GM23338 (cell line): ENCODE data around the gene NIPSNAP2.

Source experiments
- CREB1 ChIP-seq: fragments of 250-450 bp; sonication (Bioruptor Pico); IDR thresholded peaks from 2 replicates; pipeline ENCODE4 v1.5.0; 2020; ENCODE audit warnings: low read depth, mild to moderate bottlenecking, moderate library complexity
- EZH2 ChIP-seq: fragments of 200-600 bp; sonication (generic); IDR thresholded peaks from one replicate; pipeline ENCODE4 v1.8.0; 2017; ENCODE audit warnings: antibody characterized with exemption, mild to moderate bottlenecking, low read depth; ENCODE audit not compliant: unreplicated experiment
- EZH2phosphoT487 ChIP-seq: fragments of 200-600 bp; sonication (generic); IDR thresholded peaks from one replicate; pipeline ENCODE4 v1.8.1; 2018; ENCODE audit warnings: antibody characterized with exemption; ENCODE audit not compliant: unreplicated experiment
- JUNB ChIP-seq: IDR thresholded peaks from one replicate; pipeline ENCODE4 v1.6.1; 2016; ENCODE audit warnings: antibody characterized with exemption; ENCODE audit not compliant: unreplicated experiment
- NANOG ChIP-seq: IDR thresholded peaks from 2 replicates; pipeline ENCODE4 v1.6.1; 2016; ENCODE audit warnings: antibody characterized with exemption, borderline replicate concordance
- POLR2AphosphoS5 ChIP-seq: IDR thresholded peaks from 2 replicates; pipeline ENCODE4 v1.6.1; 2016; ENCODE audit warnings: antibody characterized with exemption, low read depth
- STAT1 ChIP-seq: IDR thresholded peaks from one replicate; pipeline ENCODE4 v1.6.1; 2016; ENCODE audit warnings: antibody characterized with exemption; ENCODE audit not compliant: unreplicated experiment
- ZNF331 ChIP-seq: fragments of 250-450 bp; sonication (Bioruptor Pico); IDR thresholded peaks from 2 replicates; pipeline ENCODE4 v1.5.0; 2020; ENCODE audit warnings: low read depth, mild to moderate bottlenecking, moderate library complexity
- TF ChIP-seq, protein P1 (sequence below): IDR thresholded peaks from one replicate; pipeline ENCODE4 v1.6.1; 2018; ENCODE audit warnings: antibody characterized with exemption; ENCODE audit not compliant: unreplicated experiment
- TF ChIP-seq, protein P2 (sequence below), 2 experiments: fragments of 200-600 bp in 1 of 2; sonication (generic) in 1 of 2; conservative IDR thresholded peaks; 2 replicates each; pipeline versions ENCODE4 v1.5.1 to v1.6.1; 2016 to 2017; ENCODE audit warnings: antibody characterized with exemption in 2 of 2, low read depth in 2 of 2, mild to moderate bottlenecking in 2 of 2, moderate library complexity in 1 of 2
- TF ChIP-seq, protein P3 (sequence below): IDR thresholded peaks from 2 replicates; pipeline ENCODE4 v1.6.1; 2016; ENCODE audit warnings: antibody characterized with exemption
- TF ChIP-seq, protein P4 (sequence below): fragments of 250-450 bp; sonication (Bioruptor Pico); IDR thresholded peaks from 2 replicates; pipeline ENCODE4 v1.5.0; 2020; ENCODE audit warnings: mild to moderate bottlenecking, moderate library complexity

DNA sequence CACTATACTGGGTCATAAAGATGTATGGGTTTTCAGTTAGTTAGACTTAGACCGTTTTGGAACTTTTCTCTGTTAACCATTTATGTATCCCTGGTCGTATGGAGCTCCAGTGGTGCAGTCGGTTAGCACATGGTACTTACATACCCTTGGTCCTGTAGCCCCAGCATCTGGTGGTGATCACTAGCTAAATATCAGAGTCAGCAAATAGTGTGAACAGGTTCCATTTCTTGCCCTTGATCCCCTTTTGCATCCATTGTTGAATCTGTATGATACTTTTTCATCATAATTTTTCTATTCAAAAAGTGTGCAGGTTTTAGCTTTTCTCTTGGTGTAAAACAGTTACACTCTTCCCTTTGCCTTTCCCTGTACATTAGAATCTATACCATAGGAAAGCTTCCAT lies 15.9 kb downstream of the NIPSNAP2 start:
- TF ChIP-seq, protein P1, sequence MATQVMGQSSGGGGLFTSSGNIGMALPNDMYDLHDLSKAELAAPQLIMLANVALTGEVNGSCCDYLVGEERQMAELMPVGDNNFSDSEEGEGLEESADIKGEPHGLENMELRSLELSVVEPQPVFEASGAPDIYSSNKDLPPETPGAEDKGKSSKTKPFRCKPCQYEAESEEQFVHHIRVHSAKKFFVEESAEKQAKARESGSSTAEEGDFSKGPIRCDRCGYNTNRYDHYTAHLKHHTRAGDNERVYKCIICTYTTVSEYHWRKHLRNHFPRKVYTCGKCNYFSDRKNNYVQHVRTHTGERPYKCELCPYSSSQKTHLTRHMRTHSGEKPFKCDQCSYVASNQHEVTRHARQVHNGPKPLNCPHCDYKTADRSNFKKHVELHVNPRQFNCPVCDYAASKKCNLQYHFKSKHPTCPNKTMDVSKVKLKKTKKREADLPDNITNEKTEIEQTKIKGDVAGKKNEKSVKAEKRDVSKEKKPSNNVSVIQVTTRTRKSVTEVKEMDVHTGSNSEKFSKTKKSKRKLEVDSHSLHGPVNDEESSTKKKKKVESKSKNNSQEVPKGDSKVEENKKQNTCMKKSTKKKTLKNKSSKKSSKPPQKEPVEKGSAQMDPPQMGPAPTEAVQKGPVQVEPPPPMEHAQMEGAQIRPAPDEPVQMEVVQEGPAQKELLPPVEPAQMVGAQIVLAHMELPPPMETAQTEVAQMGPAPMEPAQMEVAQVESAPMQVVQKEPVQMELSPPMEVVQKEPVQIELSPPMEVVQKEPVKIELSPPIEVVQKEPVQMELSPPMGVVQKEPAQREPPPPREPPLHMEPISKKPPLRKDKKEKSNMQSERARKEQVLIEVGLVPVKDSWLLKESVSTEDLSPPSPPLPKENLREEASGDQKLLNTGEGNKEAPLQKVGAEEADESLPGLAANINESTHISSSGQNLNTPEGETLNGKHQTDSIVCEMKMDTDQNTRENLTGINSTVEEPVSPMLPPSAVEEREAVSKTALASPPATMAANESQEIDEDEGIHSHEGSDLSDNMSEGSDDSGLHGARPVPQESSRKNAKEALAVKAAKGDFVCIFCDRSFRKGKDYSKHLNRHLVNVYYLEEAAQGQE = no peak
- TF ChIP-seq, protein P2, sequence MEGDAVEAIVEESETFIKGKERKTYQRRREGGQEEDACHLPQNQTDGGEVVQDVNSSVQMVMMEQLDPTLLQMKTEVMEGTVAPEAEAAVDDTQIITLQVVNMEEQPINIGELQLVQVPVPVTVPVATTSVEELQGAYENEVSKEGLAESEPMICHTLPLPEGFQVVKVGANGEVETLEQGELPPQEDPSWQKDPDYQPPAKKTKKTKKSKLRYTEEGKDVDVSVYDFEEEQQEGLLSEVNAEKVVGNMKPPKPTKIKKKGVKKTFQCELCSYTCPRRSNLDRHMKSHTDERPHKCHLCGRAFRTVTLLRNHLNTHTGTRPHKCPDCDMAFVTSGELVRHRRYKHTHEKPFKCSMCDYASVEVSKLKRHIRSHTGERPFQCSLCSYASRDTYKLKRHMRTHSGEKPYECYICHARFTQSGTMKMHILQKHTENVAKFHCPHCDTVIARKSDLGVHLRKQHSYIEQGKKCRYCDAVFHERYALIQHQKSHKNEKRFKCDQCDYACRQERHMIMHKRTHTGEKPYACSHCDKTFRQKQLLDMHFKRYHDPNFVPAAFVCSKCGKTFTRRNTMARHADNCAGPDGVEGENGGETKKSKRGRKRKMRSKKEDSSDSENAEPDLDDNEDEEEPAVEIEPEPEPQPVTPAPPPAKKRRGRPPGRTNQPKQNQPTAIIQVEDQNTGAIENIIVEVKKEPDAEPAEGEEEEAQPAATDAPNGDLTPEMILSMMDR (conservative IDR thresholded peaks at IDR 0.05; ENCODE audit: low read depth in 2 of 2) = no peak
- TF ChIP-seq EZH2 (no peak), CREB1 (CRISPR knock-in tag) (no peak), ZNF331 (CRISPR knock-in tag) (no peak), POLR2AphosphoS5 (no peak), EZH2phosphoT487 (no peak), JUNB (no peak), NANOG (no peak), STAT1 (no peak)
- TF ChIP-seq, protein P3, sequence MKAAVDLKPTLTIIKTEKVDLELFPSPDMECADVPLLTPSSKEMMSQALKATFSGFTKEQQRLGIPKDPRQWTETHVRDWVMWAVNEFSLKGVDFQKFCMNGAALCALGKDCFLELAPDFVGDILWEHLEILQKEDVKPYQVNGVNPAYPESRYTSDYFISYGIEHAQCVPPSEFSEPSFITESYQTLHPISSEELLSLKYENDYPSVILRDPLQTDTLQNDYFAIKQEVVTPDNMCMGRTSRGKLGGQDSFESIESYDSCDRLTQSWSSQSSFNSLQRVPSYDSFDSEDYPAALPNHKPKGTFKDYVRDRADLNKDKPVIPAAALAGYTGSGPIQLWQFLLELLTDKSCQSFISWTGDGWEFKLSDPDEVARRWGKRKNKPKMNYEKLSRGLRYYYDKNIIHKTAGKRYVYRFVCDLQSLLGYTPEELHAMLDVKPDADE = no peak
- TF ChIP-seq, protein P4, sequence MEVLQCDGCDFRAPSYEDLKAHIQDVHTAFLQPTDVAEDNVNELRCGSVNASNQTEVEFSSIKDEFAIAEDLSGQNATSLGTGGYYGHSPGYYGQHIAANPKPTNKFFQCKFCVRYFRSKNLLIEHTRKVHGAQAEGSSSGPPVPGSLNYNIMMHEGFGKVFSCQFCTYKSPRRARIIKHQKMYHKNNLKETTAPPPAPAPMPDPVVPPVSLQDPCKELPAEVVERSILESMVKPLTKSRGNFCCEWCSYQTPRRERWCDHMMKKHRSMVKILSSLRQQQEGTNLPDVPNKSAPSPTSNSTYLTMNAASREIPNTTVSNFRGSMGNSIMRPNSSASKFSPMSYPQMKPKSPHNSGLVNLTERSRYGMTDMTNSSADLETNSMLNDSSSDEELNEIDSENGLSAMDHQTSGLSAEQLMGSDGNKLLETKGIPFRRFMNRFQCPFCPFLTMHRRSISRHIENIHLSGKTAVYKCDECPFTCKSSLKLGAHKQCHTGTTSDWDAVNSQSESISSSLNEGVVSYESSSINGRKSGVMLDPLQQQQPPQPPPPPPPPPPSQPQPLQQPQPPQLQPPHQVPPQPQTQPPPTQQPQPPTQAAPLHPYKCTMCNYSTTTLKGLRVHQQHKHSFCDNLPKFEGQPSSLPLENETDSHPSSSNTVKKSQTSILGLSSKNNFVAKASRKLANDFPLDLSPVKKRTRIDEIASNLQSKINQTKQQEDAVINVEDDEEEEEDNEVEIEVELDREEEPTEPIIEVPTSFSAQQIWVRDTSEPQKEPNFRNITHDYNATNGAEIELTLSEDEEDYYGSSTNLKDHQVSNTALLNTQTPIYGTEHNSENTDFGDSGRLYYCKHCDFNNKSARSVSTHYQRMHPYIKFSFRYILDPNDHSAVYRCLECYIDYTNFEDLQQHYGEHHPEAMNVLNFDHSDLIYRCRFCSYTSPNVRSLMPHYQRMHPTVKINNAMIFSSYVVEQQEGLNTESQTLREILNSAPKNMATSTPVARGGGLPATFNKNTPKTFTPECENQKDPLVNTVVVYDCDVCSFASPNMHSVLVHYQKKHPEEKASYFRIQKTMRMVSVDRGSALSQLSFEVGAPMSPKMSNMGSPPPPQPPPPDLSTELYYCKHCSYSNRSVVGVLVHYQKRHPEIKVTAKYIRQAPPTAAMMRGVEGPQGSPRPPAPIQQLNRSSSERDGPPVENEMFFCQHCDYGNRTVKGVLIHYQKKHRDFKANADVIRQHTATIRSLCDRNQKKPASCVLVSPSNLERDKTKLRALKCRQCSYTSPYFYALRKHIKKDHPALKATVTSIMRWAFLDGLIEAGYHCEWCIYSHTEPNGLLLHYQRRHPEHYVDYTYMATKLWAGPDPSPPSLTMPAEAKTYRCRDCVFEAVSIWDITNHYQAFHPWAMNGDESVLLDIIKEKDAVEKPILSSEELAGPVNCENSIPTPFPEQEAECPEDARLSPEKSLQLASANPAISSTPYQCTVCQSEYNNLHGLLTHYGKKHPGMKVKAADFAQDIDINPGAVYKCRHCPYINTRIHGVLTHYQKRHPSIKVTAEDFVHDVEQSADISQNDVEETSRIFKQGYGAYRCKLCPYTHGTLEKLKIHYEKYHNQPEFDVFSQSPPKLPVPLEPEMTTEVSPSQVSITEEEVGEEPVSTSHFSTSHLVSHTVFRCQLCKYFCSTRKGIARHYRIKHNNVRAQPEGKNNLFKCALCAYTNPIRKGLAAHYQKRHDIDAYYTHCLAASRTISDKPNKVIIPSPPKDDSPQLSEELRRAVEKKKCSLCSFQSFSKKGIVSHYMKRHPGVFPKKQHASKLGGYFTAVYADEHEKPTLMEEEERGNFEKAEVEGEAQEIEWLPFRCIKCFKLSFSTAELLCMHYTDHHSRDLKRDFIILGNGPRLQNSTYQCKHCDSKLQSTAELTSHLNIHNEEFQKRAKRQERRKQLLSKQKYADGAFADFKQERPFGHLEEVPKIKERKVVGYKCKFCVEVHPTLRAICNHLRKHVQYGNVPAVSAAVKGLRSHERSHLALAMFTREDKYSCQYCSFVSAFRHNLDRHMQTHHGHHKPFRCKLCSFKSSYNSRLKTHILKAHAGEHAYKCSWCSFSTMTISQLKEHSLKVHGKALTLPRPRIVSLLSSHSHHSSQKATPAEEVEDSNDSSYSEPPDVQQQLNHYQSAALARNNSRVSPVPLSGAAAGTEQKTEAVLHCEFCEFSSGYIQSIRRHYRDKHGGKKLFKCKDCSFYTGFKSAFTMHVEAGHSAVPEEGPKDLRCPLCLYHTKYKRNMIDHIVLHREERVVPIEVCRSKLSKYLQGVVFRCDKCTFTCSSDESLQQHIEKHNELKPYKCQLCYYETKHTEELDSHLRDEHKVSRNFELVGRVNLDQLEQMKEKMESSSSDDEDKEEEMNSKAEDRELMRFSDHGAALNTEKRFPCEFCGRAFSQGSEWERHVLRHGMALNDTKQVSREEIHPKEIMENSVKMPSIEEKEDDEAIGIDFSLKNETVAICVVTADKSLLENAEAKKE (CRISPR knock-in tag) = no peak
